ENCODE measurements around the gene FLYWCH2.

The FLYWCH2 gene

DNA sequence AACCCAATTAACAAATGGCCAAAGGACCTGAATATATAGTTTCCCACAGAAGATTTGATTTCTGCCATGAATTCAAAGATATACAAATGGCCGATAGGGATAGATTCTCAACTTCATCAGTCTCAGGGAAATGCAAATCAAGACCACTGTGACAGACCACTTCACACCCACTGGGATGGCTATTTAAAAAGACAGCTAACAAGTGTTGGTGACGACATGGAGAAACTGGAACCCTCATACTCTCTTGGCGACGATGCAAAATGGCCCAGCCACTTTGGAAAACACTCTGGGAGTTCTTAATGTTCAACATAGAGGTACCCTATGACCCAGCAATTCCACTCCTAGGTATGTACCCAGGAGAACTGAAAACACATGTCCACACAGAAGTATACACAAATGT is 63.6 kb downstream of the FLYWCH2 start:
- DNase-seq, result no peak

Measured in DMS79 (cell line).